Muscle layer of duodenum (tissue), 2 donors: ENCODE results near the gene SMIM32.

Experiments used
- H3K27ac ChIP-seq: one replicate; pipeline ENCODE4 v1.7.0; 2013; ENCODE audit warnings: mild to moderate bottlenecking, low read length
- H3K27me3 ChIP-seq: one replicate; pipeline ENCODE4 v1.7.0; 2013; ENCODE audit warnings: low read depth, mild to moderate bottlenecking, control low read depth, low read length
- H3K36me3 ChIP-seq, 2 donors: one replicate each; pipeline ENCODE4 v1.7.0; 2013; ENCODE audit warnings: low read length in 2 of 2, control low read depth in 1 of 2, mild to moderate bottlenecking in 1 of 2; ENCODE audit not compliant: insufficient read depth in 2 of 2, control insufficient read depth in 1 of 2
- H3K4me1 ChIP-seq, 2 donors: one replicate each; pipeline ENCODE4 v1.7.0; 2013; ENCODE audit warnings: low read length in 2 of 2, mild to moderate bottlenecking in 2 of 2, control low read depth in 1 of 2, moderate library complexity in 1 of 2; ENCODE audit not compliant: insufficient read depth in 2 of 2, control insufficient read depth in 1 of 2
- H3K4me3 ChIP-seq, 2 donors: one replicate each; pipeline ENCODE4 v1.7.0; 2013; ENCODE audit warnings: low read length in 2 of 2, low read depth in 1 of 2, mild to moderate bottlenecking in 1 of 2
- H3K9me3 ChIP-seq, 2 donors: one replicate each; pipeline ENCODE4 v1.7.0; 2013; ENCODE audit warnings: low read length in 2 of 2, control low read depth in 1 of 2, mild to moderate bottlenecking in 1 of 2; ENCODE audit not compliant: control insufficient read depth in 1 of 2
- donor health status: healthy.

The SMIM32 gene

DNA sequence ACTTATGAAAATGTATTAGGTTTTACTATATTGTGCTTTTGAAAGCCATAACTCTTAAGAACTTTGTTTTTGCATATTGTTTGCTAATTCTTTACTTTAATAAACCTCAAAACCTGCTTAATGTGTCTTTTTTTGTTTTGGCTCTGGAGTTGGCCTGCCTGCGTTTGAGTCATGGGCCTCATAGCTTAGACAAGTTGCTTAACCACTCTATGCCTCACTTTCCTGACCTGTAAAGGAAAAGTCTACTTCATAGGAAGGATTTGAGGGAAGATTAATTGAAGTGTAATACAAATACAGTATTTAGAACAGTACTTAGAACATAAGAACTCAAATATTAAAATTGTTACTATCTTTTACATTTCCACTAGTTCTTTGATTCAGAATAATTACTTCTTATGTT, 10.3 kb downstream of the SMIM32 start:
- H3K9me3 ChIP-seq = no peaks in the 10 kb centered on the region
- H3K4me1 ChIP-seq = no peaks in the 10 kb centered on the region
- no peak overlapping the region for H3K27ac ChIP-seq
- H3K36me3 ChIP-seq = peaks cover 14 to 16% of the 10 kb centered on the region in 2 donors
- no peak overlapping the region for H3K4me3 ChIP-seq
- no peaks in the 10 kb centered on the region for H3K27me3 ChIP-seq

DNA sequence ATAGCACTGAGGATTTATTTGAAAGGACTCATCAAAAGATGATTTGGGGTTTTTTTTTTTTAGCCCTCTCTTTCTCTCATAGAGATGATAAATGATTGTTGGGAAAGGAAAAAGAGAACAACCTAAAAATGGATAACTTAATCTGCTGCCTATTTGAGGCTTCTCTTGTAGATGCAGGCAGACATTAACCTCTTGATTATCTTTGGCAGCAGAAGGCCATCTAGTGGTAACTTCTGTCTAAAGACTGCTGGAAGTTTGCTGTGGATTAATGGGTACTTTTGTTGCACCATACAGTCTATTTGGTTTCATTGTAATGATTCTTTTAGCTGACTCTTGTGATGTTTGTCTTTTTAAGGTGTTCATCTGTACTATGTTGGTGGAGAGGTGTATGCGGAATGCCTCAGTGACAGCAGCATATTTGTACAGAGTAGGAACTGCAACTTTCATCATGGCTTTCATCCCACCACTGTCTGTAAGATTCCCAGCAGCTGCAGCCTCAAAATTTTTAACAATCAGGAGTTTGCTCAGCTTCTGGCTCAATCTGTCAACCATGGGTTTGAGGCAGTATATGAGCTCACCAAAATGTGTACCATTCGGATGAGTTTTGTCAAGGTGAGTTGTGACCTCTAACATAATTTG, 18.8 kb downstream of the SMIM32 start:
- Histone ChIP-seq H3K27ac (no peak overlapping the region), H3K9me3 (no peaks in the 10 kb centered on the region), H3K36me3 (peaks cover 33 to 41% of the 10 kb centered on the region in 2 donors), H3K27me3 (no peaks in the 10 kb centered on the region), H3K4me3 (no peak overlapping the region), H3K4me1 (no peaks in the 10 kb centered on the region)

DNA sequence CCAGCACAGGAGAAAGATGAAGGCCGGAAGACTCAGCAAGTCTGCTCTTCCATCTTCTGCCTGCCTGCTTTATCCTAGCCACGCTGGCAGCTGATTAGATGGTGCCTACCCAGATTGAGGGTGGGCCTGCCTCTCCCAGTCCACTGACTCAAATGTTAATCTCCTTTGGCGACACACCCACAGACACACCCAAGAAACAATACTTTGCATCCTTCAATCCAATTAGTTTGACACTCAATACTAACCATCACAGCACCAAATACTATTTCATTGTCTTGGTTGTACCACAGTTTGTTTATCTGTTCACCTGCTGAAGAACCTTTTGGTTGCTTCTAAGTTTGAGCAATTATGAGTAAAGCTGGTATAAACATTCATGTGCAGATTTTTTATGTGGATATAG, 23.7 kb downstream of the SMIM32 start:
- Histone ChIP-seq H3K27me3 (no peaks in the 10 kb centered on the region), H3K27ac (no peak overlapping the region), H3K4me1 (no peaks in the 10 kb centered on the region), H3K36me3 (peaks cover 14 to 23% of the 10 kb centered on the region in 2 donors), H3K4me3 (no peak overlapping the region), H3K9me3 (no peaks in the 10 kb centered on the region)

DNA sequence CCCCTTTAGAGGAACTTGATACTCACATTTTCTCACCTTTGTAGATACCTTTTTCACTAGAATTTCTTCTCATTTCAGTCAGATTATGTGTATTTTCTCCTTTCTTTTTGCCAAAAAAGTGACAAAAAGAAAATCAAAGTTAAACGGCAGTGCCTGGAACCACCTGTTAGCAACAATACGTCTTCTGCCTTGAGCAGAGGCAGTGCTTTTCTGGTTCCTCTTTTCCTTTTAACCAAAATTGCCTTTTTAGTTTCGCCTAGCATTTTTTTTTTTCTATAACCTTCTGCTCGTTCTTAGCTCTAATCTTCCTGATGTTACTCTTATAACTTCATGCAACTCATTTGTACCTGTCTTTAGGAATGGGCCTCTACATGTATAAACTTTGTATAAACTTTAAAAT, 26.1 kb downstream of the SMIM32 start:
- H3K4me1 ChIP-seq = peaks cover 0 to 3% of the 10 kb centered on the region in 2 donors
- no peaks in the 10 kb centered on the region for H3K27me3 ChIP-seq

DNA sequence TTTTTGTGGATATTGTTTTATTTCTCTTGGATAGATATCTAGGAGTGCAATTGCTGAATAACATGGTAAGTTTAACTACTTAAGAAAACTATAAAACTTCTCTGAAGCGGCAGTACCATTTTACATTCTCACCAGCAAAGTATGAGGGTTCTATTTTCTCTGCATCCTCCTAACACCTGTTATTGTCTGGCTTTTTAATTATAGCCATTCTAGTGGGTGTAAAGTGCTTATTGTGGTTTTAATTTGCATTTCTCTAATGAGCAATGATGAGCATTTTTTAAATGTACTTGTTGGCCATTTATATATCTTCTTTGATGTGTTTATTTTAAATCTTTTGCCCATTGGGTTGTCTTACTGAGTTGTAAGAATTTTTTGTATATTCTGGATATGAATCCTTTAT, 28.7 kb downstream of the SMIM32 start:
- no peak overlapping the region for H3K27ac ChIP-seq
- H3K9me3 ChIP-seq = no peaks in the 10 kb centered on the region
- peaks cover 0 to 11% of the 10 kb centered on the region in 2 donors for H3K4me1 ChIP-seq
- no peak overlapping the region for H3K4me3 ChIP-seq
- H3K36me3 ChIP-seq = peaks cover 5 to 8% of the 10 kb centered on the region in 2 donors
- no peaks in the 10 kb centered on the region for H3K27me3 ChIP-seq

More for the DNA sequence above, 26.1 kb downstream of the SMIM32 start:
- H3K4me3 ChIP-seq = no peak overlapping the region
- H3K9me3 ChIP-seq = no peaks in the 10 kb centered on the region
- no peak overlapping the region for H3K27ac ChIP-seq
- H3K36me3 ChIP-seq = peaks cover 10% of the 10 kb centered on the region in 2 donors

DNA sequence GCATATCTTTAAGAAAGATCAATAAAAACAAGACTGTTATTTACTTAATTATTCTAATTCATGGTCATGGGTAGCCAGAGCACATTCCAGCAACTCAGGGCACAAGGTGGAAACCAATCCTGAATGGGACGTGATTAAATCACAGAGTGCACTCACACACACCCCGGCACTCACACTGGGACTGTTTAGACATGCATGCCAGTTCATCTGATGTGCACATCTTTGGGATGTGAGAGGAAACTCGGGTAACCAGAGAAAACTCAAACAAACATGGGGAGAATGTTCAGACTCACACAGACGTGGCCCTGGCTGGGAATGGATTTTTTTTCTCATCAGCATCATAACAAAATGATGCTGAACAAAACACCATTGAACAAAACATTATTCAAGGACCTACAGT, 31.0 kb downstream of the SMIM32 start:
- Histone ChIP-seq H3K36me3 (peaks cover 2 to 3% of the 10 kb centered on the region in 2 donors), H3K4me1 (peaks cover 0 to 20% of the 10 kb centered on the region in 2 donors), H3K27ac (peak overlapping the region; percentile 11), H3K9me3 (no peaks in the 10 kb centered on the region), H3K27me3 (no peaks in the 10 kb centered on the region), H3K4me3 (no peak overlapping the region)

DNA sequence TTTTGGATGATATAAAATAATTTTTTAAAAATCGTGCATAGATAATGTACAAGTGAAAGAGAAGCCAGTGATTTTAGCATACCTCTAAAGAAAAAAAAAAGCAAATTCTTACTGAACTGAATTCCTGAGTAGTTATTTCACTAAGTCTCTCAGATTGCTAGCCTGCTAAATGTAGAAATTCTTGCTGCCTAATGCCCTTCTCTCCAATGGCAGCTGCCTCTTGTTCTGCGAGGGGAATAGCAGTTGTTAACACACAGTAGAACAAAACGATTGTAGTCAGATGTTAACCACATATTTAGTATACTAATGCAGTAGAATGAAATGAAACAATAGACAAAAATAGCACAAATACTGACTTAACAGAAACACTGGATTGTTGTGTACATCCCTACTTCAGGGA, 33.5 kb downstream of the SMIM32 start:
- Histone ChIP-seq H3K27ac (no peak overlapping the region), H3K27me3 (no peaks in the 10 kb centered on the region), H3K4me1 (peaks cover 0 to 29% of the 10 kb centered on the region in 2 donors), H3K9me3 (no peaks in the 10 kb centered on the region), H3K4me3 (no peak overlapping the region), H3K36me3 (peaks cover 20 to 25% of the 10 kb centered on the region in 2 donors)

DNA sequence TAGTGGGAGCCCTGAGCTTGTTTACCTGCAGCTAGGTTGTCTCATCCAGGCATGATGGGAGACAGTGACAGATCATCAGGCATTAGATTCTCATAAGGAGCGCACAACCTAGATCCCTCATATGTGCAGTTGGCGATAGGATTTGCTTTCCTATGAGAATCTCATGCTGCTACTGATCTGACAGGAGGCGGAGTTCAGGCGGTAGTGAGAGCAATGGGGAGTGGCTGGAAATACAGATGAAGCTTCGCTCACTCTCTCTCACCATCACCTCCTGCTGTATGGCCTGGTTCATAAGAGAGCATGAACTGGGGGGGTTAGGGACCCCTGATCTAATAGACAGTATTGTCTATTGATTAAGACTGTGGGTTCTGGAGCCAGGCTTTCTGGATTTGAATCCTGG, 35.4 kb downstream of the SMIM32 start:
- Histone ChIP-seq H3K4me3 (no peak overlapping the region), H3K27ac (no peak overlapping the region), H3K36me3 (peaks cover 25 to 36% of the 10 kb centered on the region in 2 donors), H3K9me3 (no peaks in the 10 kb centered on the region), H3K27me3 (no peaks in the 10 kb centered on the region), H3K4me1 (peaks cover 0 to 29% of the 10 kb centered on the region in 2 donors)

DNA sequence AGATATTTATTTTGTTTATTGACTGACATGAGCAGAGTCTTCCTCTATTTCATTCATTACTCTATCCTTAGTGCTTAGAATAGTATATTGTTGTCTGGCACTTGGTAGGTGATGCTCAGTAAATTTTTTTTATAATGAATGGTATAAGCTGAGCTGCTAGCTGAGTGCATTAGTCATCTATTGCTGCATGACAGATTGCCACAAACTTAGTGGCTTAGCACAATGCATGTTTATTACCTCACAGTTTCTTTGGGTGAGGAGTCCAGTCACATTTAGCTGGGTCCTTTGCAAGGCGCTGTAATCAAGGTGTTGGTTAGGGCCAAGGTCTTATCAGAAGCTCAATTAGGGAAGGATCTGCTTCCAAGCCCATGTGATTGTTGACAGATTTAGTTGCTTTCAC, 37.2 kb downstream of the SMIM32 start:
- no peaks in the 10 kb centered on the region for H3K27me3 ChIP-seq
- H3K9me3 ChIP-seq = no peaks in the 10 kb centered on the region
- H3K4me1 ChIP-seq = peaks cover 0 to 25% of the 10 kb centered on the region in 2 donors
- peaks cover 25 to 39% of the 10 kb centered on the region in 2 donors for H3K36me3 ChIP-seq
- H3K27ac ChIP-seq = no peak overlapping the region
- H3K4me3 ChIP-seq = no peak overlapping the region

DNA sequence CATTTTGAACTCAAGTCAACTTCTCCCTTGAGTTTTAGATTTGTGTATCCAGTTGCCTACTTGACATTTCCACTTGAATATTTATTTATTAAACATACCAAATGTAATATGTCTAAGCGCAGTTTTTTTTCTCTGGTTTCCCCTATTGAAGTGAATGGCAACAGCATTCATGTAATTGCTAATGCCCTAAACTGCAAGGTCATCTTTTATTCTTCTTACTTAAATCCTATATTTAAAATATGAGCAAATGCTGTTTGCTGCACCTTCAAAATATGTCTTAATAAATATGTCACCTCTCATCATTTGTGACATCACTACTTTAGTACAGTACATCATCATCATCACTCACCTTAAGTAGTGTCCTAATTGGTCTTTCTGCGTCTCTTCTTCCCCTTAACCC, 37.9 kb downstream of the SMIM32 start:
- no peak overlapping the region for H3K27ac ChIP-seq
- H3K4me1 ChIP-seq = peaks cover 0 to 25% of the 10 kb centered on the region in 2 donors
- H3K9me3 ChIP-seq = no peaks in the 10 kb centered on the region
- no peaks in the 10 kb centered on the region for H3K27me3 ChIP-seq
- H3K36me3 ChIP-seq = peaks cover 25 to 39% of the 10 kb centered on the region in 2 donors
- no peak overlapping the region for H3K4me3 ChIP-seq

DNA sequence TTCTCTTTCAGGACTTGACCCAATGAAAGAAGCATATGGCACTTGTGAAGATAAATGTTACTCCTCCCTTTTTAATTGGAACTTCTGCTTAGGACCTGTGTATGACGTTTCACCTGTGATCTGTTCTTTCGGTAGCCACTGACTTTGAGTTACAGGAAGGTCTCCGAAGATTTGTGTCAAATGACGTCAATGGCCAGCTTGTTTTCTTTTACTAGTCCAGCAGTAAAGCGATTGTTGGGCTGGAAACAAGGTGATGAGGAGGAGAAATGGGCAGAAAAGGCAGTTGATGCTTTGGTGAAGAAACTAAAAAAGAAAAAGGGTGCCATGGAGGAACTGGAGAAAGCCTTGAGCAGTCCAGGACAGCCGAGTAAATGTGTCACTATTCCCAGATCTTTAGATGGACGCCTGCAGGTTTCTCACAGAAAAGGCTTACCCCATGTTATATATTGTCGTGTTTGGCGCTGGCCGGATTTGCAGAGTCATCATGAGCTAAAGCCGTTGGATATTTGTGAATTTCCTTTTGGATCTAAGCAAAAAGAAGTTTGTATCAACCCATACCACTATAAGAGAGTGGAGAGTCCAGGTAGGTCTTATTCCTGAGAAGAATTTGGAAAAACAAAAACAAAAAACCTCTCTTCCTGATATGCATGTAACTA, 39.3 kb downstream of the SMIM32 start:
- no peaks in the 10 kb centered on the region for H3K27me3 ChIP-seq
- H3K4me1 ChIP-seq = peaks cover 0 to 13% of the 10 kb centered on the region in 2 donors
- H3K36me3 ChIP-seq = peaks cover 25 to 39% of the 10 kb centered on the region in 2 donors
- no peak overlapping the region for H3K4me3 ChIP-seq
- H3K27ac ChIP-seq = no peak overlapping the region
- H3K9me3 ChIP-seq = no peaks in the 10 kb centered on the region
